ENCODE results near the gene SMYD5. TPM values are rescaled to one million over a fixed set of nuclear protein-coding genes. Genes with fewer than 3 reads are reported as not detected.

SMYD5 gene
- 49.3 to 56.8 TPM (median 54.0 TPM) in 5 replicates for total RNA-seq (2022; extraction: Qiagen RNA extraction)

DNA sequence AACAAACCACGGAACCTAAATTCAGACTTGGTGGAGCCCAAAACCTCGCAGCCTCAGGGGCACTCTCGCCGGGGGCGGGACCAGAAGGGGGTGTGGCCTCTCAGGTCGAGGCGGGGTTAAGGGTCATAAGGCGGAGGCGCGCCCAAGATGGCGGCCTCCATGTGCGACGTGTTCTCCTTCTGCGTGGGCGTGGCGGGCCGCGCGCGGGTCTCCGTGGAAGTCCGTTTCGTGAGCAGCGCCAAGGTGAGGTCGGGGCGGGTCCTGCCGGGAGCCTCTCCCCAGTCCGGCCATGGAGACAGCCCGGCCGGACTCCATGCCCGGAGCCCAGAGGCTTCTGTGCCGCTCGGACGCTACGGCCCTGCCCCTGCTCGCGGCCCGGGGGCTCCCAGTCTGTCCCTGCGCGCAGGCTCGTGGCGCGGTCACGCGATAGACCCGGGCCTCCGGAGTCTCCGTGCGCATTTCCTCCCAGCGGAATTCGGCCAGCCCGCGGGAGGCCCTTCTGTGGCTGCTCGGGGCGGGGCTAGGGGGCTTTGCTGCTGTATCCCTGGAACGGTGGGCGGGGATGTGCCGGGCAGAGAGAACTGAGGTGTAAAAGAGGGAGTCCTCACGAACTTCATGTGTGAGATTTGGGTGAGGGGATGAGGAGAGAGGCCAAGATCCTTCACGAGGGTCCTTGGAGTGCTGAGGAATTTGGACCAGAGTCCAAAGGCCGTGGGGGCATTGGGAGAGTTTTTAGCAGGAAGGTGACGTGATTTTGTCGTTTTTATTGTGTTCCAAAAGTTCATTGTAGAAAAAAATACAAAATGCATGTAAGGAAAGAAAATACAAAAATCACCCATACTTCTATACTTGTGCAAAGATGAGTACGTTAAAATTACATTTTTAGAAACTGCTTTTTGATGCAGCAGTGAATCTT lies at the start of gene SMYD5:
SMYD5 (plus strand) TSS at position 126 of the 916 bp plus-strand sequence; CDS start at position 148, 22 bp downstream.

DNA sequence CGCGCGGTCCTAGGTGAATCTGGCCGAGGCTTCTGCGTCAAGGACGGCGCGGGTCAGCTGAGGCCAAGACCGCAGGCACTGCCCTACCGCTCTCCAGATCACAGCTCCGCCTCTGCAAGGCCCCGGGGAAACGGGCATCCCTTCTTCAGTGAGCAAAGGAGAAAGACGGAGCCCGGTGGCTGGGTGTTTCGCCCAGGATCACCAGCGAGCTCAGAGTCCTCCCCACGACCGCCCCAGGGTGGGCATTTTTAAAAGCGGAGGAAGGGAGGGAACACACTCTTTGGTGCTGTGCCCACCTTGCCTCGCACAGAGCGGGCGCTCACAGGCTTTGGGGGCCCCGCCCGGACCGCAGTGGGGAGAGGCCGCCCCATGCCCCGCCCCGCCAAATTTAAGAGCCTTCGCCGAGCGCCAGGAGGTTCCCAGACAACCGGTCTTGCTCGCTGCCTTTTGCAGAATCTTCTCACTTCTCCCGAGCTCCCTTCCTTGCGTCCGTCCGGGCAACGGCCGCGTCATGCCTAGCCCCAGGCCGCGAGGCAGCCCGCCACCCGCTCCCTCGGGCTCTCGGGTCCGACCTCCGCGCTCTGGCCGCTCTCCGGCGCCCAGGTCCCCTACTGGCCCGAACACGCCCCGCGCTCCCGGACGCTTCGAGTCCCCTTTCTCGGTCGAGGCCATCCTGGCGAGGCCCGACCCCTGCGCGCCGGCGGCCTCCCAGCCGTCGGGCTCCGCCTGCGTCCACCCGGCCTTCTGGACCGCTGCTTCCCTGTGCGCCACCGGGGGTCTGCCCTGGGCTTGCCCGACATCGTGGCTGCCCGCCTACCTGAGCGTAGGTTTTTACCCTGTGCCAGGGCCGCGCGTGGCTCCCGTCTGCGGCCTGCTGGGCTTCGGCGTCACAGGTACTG lies 11.6 kb upstream of the SMYD5 start, which contains the start of gene NOTO:
NOTO (plus strand) TSS at position 419 of the 899 bp plus-strand sequence; CDS start at position 512, 93 bp downstream.

DNA sequence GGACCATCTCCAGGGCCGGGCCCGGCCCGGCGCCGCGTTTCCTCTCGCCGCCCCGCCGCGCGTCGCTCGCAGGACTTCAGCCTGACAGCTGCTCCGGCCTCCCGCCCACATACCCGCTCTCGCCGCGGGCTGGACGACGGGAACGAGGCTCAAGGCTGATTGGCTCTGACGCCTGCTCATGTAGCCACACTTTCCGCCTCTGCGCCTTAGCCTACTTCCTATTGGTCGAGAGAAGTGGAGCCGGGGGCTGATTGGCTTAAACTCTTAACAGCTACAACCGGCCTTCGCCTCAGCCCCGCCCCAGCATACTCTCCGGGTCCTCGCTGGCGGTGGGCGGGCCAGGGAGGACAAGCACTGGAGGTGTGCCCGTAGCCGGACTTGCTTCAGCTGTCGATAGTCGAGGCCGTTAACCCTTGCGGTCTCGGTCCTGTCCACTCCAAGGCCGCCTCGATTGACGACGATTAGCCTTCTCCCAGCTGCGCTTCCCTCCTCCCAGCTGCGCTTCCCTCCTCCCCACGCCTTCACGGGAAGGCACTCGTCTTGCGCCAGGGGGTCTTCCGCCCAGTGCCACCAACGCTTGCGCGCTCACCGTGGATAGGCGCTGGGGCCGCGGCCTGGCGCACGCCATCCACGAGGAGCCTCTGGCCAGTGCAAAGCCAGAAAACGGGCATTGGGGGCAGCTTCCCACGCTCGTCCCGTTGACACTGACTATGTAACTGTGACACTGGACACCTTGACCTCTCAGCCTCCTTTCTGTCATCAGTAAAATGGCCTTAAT lies 19.3 kb downstream of the SMYD5 start, which contains the start of gene PRADC1:
PRADC1 (minus strand) TSS at position 86 of the 778 bp plus-strand sequence; CDS start at position 7, 79 bp downstream.

DNA sequence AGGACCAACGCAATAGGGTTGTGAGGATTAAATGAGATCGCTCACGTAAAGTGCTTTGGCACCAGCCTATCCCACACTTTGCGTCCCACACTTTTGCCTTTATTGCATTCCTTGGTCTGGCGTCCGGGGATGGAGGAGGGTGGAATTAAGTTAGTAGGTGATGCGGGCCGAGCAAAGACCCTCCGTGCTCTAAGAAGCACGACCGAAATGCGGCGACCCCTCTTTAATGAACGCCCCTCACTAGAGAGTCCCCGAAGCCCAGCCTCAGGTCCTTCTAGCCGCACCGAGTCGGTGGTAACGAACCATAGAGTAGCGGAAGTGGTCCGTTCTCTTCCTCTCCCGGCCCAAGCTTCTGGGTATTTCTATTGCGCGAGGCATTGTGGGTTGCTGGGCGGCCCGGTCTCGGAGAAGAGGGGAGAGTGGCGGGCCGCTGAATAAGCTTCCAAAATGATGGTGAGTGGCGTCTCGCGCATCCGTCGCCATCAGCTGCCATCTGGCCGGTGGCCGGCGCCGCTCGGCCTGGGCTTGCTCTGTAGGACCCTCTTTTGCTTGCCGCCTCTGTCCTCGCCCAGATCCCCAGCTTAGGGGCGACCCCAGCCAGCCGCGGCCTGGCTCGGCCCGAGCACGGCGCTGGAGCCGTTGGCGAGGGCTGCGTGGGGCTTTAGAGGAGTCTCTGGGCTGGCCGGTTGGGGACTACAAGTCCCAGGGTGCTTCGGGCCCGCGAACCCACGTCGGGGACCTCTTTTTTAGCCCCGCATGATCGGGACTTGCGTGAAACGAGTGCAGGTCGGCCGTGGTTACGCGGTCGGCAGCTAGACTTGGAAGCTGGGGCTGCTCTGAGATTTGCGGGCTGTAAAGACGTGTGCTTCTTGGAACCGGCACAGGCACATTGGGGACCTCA lies 20.1 kb downstream of the SMYD5 start, which contains the start of gene CCT7:
CCT7 (plus strand) TSS at position 377 of the 901 bp plus-strand sequence; CDS start at position 448, 71 bp downstream.

Other genes starting within 250 kb of the SMYD5 start
- 9.8 to 15.5 TPM (median 11.9 TPM) in 5 replicates for gene SFXN5, start 142.5 kb upstream of the SMYD5 start, total RNA-seq (2022; extraction: Qiagen RNA extraction)
- gene RAB11FIP5, start 101.3 kb upstream of the SMYD5 start, total RNA-seq (2022; extraction: Qiagen RNA extraction) = 31.9 to 35.0 TPM (median 33.3 TPM) in 5 replicates
- 0.02 to 0.03 TPM in 2 of 5 replicates, not detected in the others for gene NOTO, start 11.7 kb upstream of the SMYD5 start, total RNA-seq (2022; extraction: Qiagen RNA extraction)
- 18.4 to 26.9 TPM (median 26.1 TPM) in 5 replicates for gene PRADC1, start 19.0 kb downstream of the SMYD5 start, total RNA-seq (2022; extraction: Qiagen RNA extraction)
- 542 to 951 TPM (median 575 TPM) in 5 replicates for gene CCT7, start 20.1 kb downstream of the SMYD5 start, total RNA-seq (2022; extraction: Qiagen RNA extraction)
- 4.4 to 5.3 TPM (median 4.7 TPM) in 5 replicates for gene FBXO41, start 70.2 kb downstream of the SMYD5 start, total RNA-seq (2022; extraction: Qiagen RNA extraction)
- 0.19 to 0.32 TPM (median 0.25 TPM) in 5 replicates for gene EGR4, start 79.3 kb downstream of the SMYD5 start, total RNA-seq (2022; extraction: Qiagen RNA extraction)
- gene ALMS1, start 171.6 kb downstream of the SMYD5 start, total RNA-seq (2022; extraction: Qiagen RNA extraction) = 7.9 to 10.2 TPM (median 9.3 TPM) in 5 replicates

All from A549 treated with AZD2906 at 1 μM for 4 hours (cell line).